IMR-90 (cell line): Measurements from ENCODE around the gene DCLRE1B. TPM values are rescaled to one million over a fixed set of nuclear protein-coding genes. Genes with fewer than 3 reads are reported as not detected.

Experiments
- ATAC-seq: fragments of 200-7000 bp; cut with Tn5 transposase; 2 replicates; pipeline ENCODE4 v1.9.1; 2020; ENCODE audit warnings: low read depth, mild to moderate bottlenecking, moderate library complexity
- BruUV-seq: library from RNA; stranded (reverse); fragments of 400-500 nt; replicated peaks from 2 replicates; lab custom pipeline; 2021; lab: Mats Ljungman, UMichigan
- CTCF ChIA-PET: fragments of 300-600 bp; formaldehyde crosslinking; extraction: SDS; loops from one replicate; lab custom pipeline; 2021; ENCODE audit warnings: antibody characterized with exemption; lab: Yijun Ruan, JAX
- POLR2A ChIA-PET: fragments of 300-600 bp; sonication (Branson Sonifier 250); formaldehyde crosslinking; loops from one replicate; lab custom pipeline; 2022; ENCODE audit warnings: antibody characterized with exemption; ENCODE audit not compliant: unreplicated experiment; lab: Charles Lee
- DNase-seq: peaks from one replicate; pipeline ENCODE4 v3.0.0; 2013
- H2AFZ ChIP-seq: replicated peaks from 2 replicates; pipeline ENCODE3; 2013; ENCODE audit warnings: low read length, mild to moderate bottlenecking; ENCODE audit not compliant: poor library complexity
- H2AK5ac ChIP-seq: 2 replicates; pipeline ENCODE4 v1.6.1; 2013; ENCODE audit warnings: low read depth, low read length, inconsistent platforms
- H2AK9ac ChIP-seq: replicated peaks from 2 replicates; pipeline ENCODE3; 2013; ENCODE audit warnings: mild to moderate bottlenecking, low read depth, low read length, moderate library complexity; ENCODE audit not compliant: poor library complexity
- H2BK120ac ChIP-seq: 2 replicates; pipeline ENCODE4 v1.6.1; 2013; ENCODE audit warnings: low read depth, low read length, inconsistent platforms
- H2BK15ac ChIP-seq: 3 replicates; pipeline ENCODE4 v1.6.1; 2013; ENCODE audit warnings: low read depth, low read length, inconsistent platforms
- H2BK20ac ChIP-seq: 2 replicates; pipeline ENCODE4 v1.6.1; 2013; ENCODE audit warnings: low read depth, mild to moderate bottlenecking, inconsistent platforms, low read length, moderate library complexity
- H2BK5ac ChIP-seq: 2 replicates; pipeline ENCODE4 v1.6.1; 2013; ENCODE audit warnings: mild to moderate bottlenecking, low read depth, low read length, inconsistent platforms; ENCODE audit not compliant: poor library complexity, severe bottlenecking
- H3K14ac ChIP-seq: replicated peaks from 2 replicates; pipeline ENCODE4 v1.6.1; 2013; ENCODE audit warnings: low read depth, low read length, inconsistent platforms
- H3K18ac ChIP-seq: 2 replicates; pipeline ENCODE4 v1.6.1; 2013; ENCODE audit warnings: low read depth, low read length, control low read depth
- H3K23ac ChIP-seq: 2 replicates; pipeline ENCODE4 v1.6.1; 2013; ENCODE audit warnings: low read depth, low read length, inconsistent platforms
- H3K27ac ChIP-seq: 2 replicates; pipeline ENCODE4 v1.5.1; 2013; ENCODE audit warnings: mild to moderate bottlenecking, control low read depth, low read length; ENCODE audit not compliant: insufficient read depth
- H3K27me3 ChIP-seq: 2 replicates; pipeline ENCODE4 v1.6.1; 2013; ENCODE audit warnings: low read length; ENCODE audit not compliant: control insufficient read depth, insufficient read depth
- H3K36me3 ChIP-seq: 2 replicates; pipeline ENCODE4 v1.6.1; 2013; ENCODE audit warnings: low read length, mixed read lengths; ENCODE audit not compliant: control insufficient read depth, insufficient read depth
- H3K4ac ChIP-seq: 2 replicates; pipeline ENCODE4 v1.6.1; 2013; ENCODE audit warnings: low read depth, low read length, inconsistent platforms
- H3K4me1 ChIP-seq: 2 replicates; pipeline ENCODE4 v1.6.1; 2013; ENCODE audit warnings: low read length, mixed read lengths; ENCODE audit not compliant: control insufficient read depth, insufficient read depth
- H3K4me2 ChIP-seq: 2 replicates; pipeline ENCODE4 v1.6.1; 2013; ENCODE audit warnings: low read depth, mild to moderate bottlenecking, control low read depth, low read length, moderate library complexity
- H3K4me3 ChIP-seq: 2 replicates; pipeline ENCODE4 v1.5.1; 2013; ENCODE audit warnings: low read depth, mild to moderate bottlenecking, control low read depth, low read length, moderate library complexity; ENCODE audit not compliant: insufficient read depth
- H3K56ac ChIP-seq: 2 replicates; pipeline ENCODE4 v1.6.1; 2013; ENCODE audit warnings: low read length, inconsistent platforms; ENCODE audit not compliant: insufficient read depth; ENCODE audit errors: extremely low read depth
- H3K79me1 ChIP-seq, 2 experiments: 2 replicates each; pipeline ENCODE4 v1.6.1; 2013; ENCODE audit warnings: low read length in 2 of 2, inconsistent platforms in 1 of 2, low read depth in 1 of 2
- H3K9ac ChIP-seq: 2 replicates; pipeline ENCODE4 v1.6.1; 2013; ENCODE audit warnings: low read depth, low read length, control low read depth
- H3K9me1 ChIP-seq: 2 replicates; pipeline ENCODE4 v1.6.1; 2013; ENCODE audit warnings: low read length, inconsistent platforms; ENCODE audit not compliant: insufficient read depth
- H3K9me3 ChIP-seq: 2 replicates; pipeline ENCODE4 v1.6.1; 2013; ENCODE audit warnings: low read length; ENCODE audit not compliant: control insufficient read depth, insufficient read depth
- H4K20me1 ChIP-seq: 2 replicates; pipeline ENCODE4 v1.6.1; 2013; ENCODE audit warnings: low read length, inconsistent platforms; ENCODE audit not compliant: insufficient read depth
- H4K5ac ChIP-seq: 2 replicates; pipeline ENCODE4 v1.6.1; 2013; ENCODE audit warnings: mild to moderate bottlenecking, low read depth, low read length, control low read depth
- H4K8ac ChIP-seq, 2 experiments: 2 replicates each; pipeline ENCODE4 v1.6.1; 2013; ENCODE audit warnings: low read depth in 2 of 2, low read length in 2 of 2, control low read depth in 1 of 2, inconsistent platforms in 1 of 2
- H4K91ac ChIP-seq: 2 replicates; pipeline ENCODE4 v1.6.1; 2013; ENCODE audit warnings: low read depth, low read length, inconsistent platforms; ENCODE audit not compliant: insufficient read depth
- RAD21 ChIP-seq: IDR thresholded peaks from 2 replicates; pipeline ENCODE4 v1.6.1; 2012; ENCODE audit warnings: low read length, improper control_type of control experiment
- WGBS, 2 experiments: methylation state at CpG; one replicate each; pipeline versions ENCODE4 v1.1.5 to v1.1.7; 2013; ENCODE audit warnings: missing lambda C conversion rate in 2 of 2; ENCODE audit not compliant: insufficient read length in 1 of 2; ENCODE audit errors: extremely low coverage in 2 of 2; 5-methylcytosine and 5-hydroxymethylcytosine counted together
- dilution Hi-C: fragments of 300-500 bp; cut with HindIII; formaldehyde crosslinking; loops from one replicate; pipeline ENCODE4 v1.14.3; 2018; ENCODE audit warnings: low sequenced_read_pairs; ENCODE audit not compliant: unreplicated experiment
- in situ Hi-C: fragments of 300-500 bp; cut with MboI; formaldehyde crosslinking; loops from 3 replicates; pipeline ENCODE4 v1.14.3; 2019; ENCODE audit warnings: low sequenced_read_pairs, inconsistent platforms, mixed read lengths
- intact Hi-C: fragments of 100-400 bp; cut with micrococcal nuclease; formaldehyde crosslinking; loops from 2 replicates; pipeline ENCODE4 v1.10.0; 2022
- polyA plus RNA-seq, 3 experiments: library from polyadenylated mRNA; depleted of rRNA; stranded (reverse); fragments of >200 nt; gene quantifications; 2 replicates each; pipeline ENCODE4 v1.2.3, GENCODE V29; 2012; ENCODE audit warnings: low replicate concordance in 1 of 3
- total RNA-seq: library from RNA; depleted of rRNA; stranded (reverse); fragments of >200 nt; gene quantifications from 2 replicates; pipeline ENCODE4 v1.2.3, GENCODE V29; 2012

The DCLRE1B gene
- total and polyA plus RNA-seq, 2 of the 4 experiments (the other 2 are of a cell fraction), result 4.9 to 6.1 TPM

DNA sequence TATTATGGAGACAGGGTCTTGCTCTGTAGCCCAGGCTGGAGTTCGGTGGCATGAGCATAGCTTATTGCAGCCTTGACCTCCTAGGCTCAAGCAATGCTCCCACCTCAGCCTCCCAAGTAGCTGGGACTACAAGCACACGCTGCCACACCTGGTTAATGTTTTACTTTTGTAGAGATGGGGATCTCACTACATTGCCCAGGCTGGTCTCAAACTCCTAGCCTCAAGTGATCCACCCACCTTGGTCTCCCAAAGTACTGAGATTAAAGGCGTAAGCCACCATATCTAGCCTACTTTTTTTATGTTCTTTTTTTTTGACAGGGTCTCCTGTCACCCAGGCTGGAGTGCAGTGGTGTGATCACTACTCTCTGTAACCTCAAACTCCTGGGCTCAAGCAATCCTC, 11.9 kb upstream of the DCLRE1B start:
- Histone ChIP-seq H3K27me3 (no peaks in the 10 kb centered on the region), H3K14ac (no peak overlapping the region), H3K56ac (no peak overlapping the region), H2AK5ac (no peak overlapping the region), H3K4me3 (no peak overlapping the region), H3K36me3 (peaks cover 11% of the 10 kb centered on the region), H2BK20ac (no peak overlapping the region), H2BK120ac (no peak overlapping the region), H3K9me1 (no peaks in the 10 kb centered on the region), H3K9me3 (no peaks in the 10 kb centered on the region), H3K23ac (no peak overlapping the region), H3K4ac (no peak overlapping the region), H3K18ac (no peak overlapping the region), H4K5ac (no peak overlapping the region), H4K8ac (no peak overlapping the region), H2BK5ac (no peak overlapping the region), H3K79me1 (no peaks in the 10 kb centered on the region; a peak in 1 of 4 replicates), H4K20me1 (no peaks in the 10 kb centered on the region), H3K4me1 (no peaks in the 10 kb centered on the region), H3K4me2 (no peak overlapping the region), H2BK15ac (no peak overlapping the region), H2AFZ (no peak overlapping the region), H3K9ac (no peak overlapping the region), H3K27ac (no peak overlapping the region), H4K91ac (no peak overlapping the region), H2AK9ac (no peak overlapping the region)
- in situ Hi-C loops (no loop called here), dilution Hi-C loops (no loop called here), intact Hi-C loops (no loop called here)
- no TSS peak for BruUV-seq
- no peak for DNase-seq
- no peak for TF ChIP-seq RAD21
- ChIA-PET POLR2A (no interaction called here), CTCF (no interaction called here)
- no peak for ATAC-seq
- no CpG with 5 or more reads among the region's 3 CpGs for WGBS, 2 experiments
